GM18511 (cell line): ENCODE measurements around the gene RPL36A.

ENCODE experiments used
- ATAC-seq: cut with Tn5 transposase; IDR thresholded peaks from one replicate; pipeline ENCODE4 v1.9.1; 2021; ENCODE audit warnings: mild to moderate bottlenecking, moderate library complexity; ENCODE audit not compliant: unreplicated experiment

RPL36A gene

GRCh38 chrX:101430457-101431078 lies 39.8 kb downstream of the RPL36A start:
- ATAC-seq: peak; percentile 96

GRCh38 chrX:101442085-101442484 lies 51.3 kb downstream of the RPL36A start:
- no peak for ATAC-seq
